ENCODE data around the gene DNAAF8. TPM values are rescaled to one million over a fixed set of nuclear protein-coding genes. Genes with fewer than 3 reads are reported as not detected.

Gene DNAAF8
- total and polyA plus RNA-seq, 4 donors: 4.3 to 11.3 (median 5.0) TPM

DNA sequence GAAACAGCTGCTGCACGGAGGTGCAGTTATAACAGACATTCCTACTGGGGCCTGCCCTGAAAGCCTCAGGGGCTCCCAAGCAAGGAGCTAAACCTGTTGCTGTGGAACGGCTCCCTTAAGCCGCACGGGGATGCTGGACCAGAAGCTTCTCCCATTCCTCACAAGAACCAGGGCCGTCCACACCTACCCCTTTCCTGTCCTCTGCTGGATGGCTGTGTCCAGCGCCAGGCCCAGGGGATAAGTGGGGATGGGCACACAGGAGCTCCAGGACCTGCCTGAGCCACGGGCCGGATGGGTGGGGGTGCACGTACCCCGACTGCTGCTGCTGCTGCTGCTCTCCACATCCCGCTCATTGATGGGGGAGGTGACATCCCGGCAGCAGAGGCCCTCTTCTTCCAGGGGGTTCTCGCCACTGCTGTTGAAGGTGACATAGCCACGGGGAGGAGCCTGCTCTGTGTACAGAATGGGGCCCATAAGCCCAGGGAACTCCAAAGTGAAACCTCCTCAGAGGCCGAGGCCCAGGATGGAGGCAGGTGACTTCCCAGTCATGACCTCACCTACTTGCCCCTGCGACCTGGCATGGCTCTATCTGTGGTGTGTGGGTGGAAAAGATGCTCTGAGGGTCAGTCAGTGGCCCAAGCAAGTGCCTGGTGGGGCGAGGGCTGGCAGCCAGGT is 32.4 kb upstream of the DNAAF8 start:
- DNase-seq: no peak
- ATAC-seq (ENCODE audit: insufficient read depth, low FRiP score): no peak
- Histone ChIP-seq H3K9me3 (ENCODE audit: control insufficient read depth in 4 of 4, insufficient read depth in 3 of 4, low read length in 3 of 4) (no peaks in the 10 kb centered on the region), H3K4me1 (ENCODE audit: control insufficient read depth in 5 of 5, insufficient read depth in 5 of 5, low read length in 5 of 5) (no peaks in the 10 kb centered on the region), H3K9ac (ENCODE audit: insufficient read depth in 1 of 2, low read length in 2 of 2) (no peak overlapping the region), H3K27me3 (ENCODE audit: control insufficient read depth in 3 of 3, insufficient read depth in 3 of 3, low read length in 2 of 3) (no peaks in the 10 kb centered on the region), H3K4me3 (no peak overlapping the region), H3K36me3 (ENCODE audit: control insufficient read depth in 4 of 4, insufficient read depth in 4 of 4, low read length in 4 of 4) (peaks cover 17 to 62% (median 21%) of the 10 kb centered on the region in 4 donors), H3K27ac (ENCODE audit: low read depth in 1 of 2, low read length in 1 of 2) (no peak overlapping the region)
- TF ChIP-seq, protein P1, sequence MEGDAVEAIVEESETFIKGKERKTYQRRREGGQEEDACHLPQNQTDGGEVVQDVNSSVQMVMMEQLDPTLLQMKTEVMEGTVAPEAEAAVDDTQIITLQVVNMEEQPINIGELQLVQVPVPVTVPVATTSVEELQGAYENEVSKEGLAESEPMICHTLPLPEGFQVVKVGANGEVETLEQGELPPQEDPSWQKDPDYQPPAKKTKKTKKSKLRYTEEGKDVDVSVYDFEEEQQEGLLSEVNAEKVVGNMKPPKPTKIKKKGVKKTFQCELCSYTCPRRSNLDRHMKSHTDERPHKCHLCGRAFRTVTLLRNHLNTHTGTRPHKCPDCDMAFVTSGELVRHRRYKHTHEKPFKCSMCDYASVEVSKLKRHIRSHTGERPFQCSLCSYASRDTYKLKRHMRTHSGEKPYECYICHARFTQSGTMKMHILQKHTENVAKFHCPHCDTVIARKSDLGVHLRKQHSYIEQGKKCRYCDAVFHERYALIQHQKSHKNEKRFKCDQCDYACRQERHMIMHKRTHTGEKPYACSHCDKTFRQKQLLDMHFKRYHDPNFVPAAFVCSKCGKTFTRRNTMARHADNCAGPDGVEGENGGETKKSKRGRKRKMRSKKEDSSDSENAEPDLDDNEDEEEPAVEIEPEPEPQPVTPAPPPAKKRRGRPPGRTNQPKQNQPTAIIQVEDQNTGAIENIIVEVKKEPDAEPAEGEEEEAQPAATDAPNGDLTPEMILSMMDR (IDR thresholded peaks at IDR 0.05; ENCODE audit: control extremely low read depth, extremely low read depth): no peak
- WGBS, 2 donors: 93 to 94% methylated on average over 17 of the region's 17 CpGs

DNA sequence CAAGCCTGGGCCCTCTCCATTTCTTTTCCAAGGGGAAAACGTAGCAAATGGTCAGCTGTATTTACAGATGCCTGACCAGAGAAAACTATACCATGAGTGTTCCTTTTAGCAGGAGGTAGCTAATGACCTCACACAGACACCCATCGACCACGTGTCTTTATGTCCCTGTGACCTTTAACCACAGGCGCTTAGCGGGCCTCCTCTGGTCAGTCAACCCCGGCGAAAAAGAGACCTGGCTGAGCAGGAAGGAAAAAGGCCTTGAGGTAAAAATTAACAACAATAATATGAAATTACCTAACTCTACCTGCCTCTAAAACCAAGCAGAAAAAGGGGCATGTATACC is 31.9 kb upstream of the DNAAF8 start:
- Histone ChIP-seq H3K9me3 (ENCODE audit: control insufficient read depth in 4 of 4, insufficient read depth in 3 of 4, low read length in 3 of 4) (no peaks in the 10 kb centered on the region), H3K27me3 (ENCODE audit: control insufficient read depth in 3 of 3, insufficient read depth in 3 of 3, low read length in 2 of 3) (no peaks in the 10 kb centered on the region), H3K9ac (ENCODE audit: insufficient read depth in 1 of 2, low read length in 2 of 2) (no peak overlapping the region), H3K27ac (ENCODE audit: low read depth in 1 of 2, low read length in 1 of 2) (no peak overlapping the region), H3K4me3 (no peak overlapping the region), H3K36me3 (ENCODE audit: control insufficient read depth in 4 of 4, insufficient read depth in 4 of 4, low read length in 4 of 4) (peaks cover 17 to 57% (median 19%) of the 10 kb centered on the region in 4 donors), H3K4me1 (ENCODE audit: control insufficient read depth in 5 of 5, insufficient read depth in 5 of 5, low read length in 5 of 5) (no peaks in the 10 kb centered on the region)
- TF ChIP-seq, protein P1 (IDR thresholded peaks at IDR 0.05; ENCODE audit: control extremely low read depth, extremely low read depth): no peak
- ATAC-seq (ENCODE audit: insufficient read depth, low FRiP score) (no peak), DNase-seq (no peak)
- 85 to 88% methylated on average over 7 of the region's 7 CpGs for WGBS, 2 donors

DNA sequence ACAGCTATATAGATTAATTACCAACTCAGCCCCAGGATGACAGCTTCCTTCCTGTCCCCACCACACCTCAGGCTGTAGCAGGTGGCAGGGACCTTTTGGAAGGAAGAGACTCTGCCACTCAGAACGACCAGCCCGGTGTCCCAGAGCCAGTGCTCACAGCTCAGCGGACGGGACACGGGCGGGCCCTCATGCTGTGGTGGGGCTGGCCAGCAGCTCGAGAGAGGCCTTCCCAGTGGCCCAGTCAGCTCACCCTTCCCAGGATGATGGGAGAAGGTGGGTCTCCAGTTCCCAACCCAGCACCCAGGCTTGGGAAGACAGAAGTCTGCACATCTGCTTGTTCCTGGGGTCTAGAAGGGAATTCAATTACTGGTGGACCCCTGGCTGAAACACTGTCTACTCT is 30.4 kb upstream of the DNAAF8 start:
- H3K36me3 ChIP-seq (ENCODE audit: control insufficient read depth in 4 of 4, insufficient read depth in 4 of 4, low read length in 4 of 4): peaks cover 13 to 43% (median 16%) of the 10 kb centered on the region in 4 donors
- ATAC-seq (ENCODE audit: insufficient read depth, low FRiP score): no peak

More for the DNA sequence above, 30.4 kb upstream of the DNAAF8 start:
- no peak for DNase-seq
- 67 to 78% methylated on average over 7 of the region's 7 CpGs for WGBS, 2 donors
- no peaks in the 10 kb centered on the region for H3K4me1 ChIP-seq (ENCODE audit: control insufficient read depth in 5 of 5, insufficient read depth in 5 of 5, low read length in 5 of 5)
- TF ChIP-seq, protein P1 (IDR thresholded peaks at IDR 0.05; ENCODE audit: control extremely low read depth, extremely low read depth): no peak
- no peak overlapping the region for H3K4me3 ChIP-seq
- no peak overlapping the region for H3K27ac ChIP-seq (ENCODE audit: low read depth in 1 of 2, low read length in 1 of 2)
- no peak overlapping the region for H3K9ac ChIP-seq (ENCODE audit: insufficient read depth in 1 of 2, low read length in 2 of 2)
- H3K9me3 ChIP-seq (ENCODE audit: control insufficient read depth in 4 of 4, insufficient read depth in 3 of 4, low read length in 3 of 4): no peaks in the 10 kb centered on the region
- H3K27me3 ChIP-seq (ENCODE audit: control insufficient read depth in 3 of 3, insufficient read depth in 3 of 3, low read length in 2 of 3): no peaks in the 10 kb centered on the region

Measured in lung (tissue), 12 donors.